Activated naive CD4-positive, alpha-beta T cell (primary cell): ENCODE data around the gene RGS19.

Source experiments
- DNase-seq, 4 experiments: peaks; one replicate each; lab custom pipeline; 2025; lab: John Stamatoyannopoulos, UW

Gene RGS19

DNA sequence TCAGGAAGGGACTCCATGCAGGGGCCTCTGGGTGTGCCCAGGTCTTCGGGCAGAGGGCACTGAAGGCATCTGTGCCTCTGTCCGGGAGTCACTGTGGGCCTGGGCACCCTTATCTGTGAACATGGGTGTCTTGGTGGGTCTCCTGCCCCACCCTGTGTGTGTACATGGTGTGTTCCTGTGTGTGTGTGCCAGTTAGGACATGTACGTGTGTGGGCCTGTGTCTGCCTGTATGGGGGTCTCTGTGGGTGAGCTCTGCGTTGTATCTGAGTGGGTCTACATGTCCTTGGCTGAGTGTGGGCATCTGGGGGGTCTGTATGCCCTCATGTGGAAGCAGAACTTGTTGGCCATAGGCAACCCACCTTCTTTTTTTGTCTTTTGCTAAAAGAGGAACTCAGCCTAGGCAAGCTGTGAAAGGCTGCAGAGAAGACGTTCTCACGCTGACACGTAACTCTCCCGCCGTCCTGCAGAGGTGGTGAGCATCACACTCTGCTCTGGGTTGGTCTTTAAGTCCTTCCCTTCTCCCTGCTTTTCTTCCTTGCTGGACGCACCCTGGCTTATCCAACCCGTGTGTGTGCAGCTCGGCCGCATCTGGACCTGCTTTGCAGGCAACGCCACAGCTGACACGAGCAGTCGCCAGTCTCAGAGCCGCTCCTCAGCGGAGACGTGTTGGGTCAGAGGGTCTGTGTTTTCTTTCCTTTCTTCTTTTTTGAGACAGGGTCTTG, 28.6 kb upstream of the RGS19 start:
- DNase-seq = no peak

- peak in 1 of 4 experiments; percentile 19 for DNase-seq
Measured at GRCh38 chr20:64106981-64107735, 27.8 kb upstream of the RGS19 start, which contains the start of gene NPBWR2. TSS of gene NPBWR2 (minus strand) at chr20:64107565. CDS start at chr20:64106831, 734 bp downstream.

GRCh38 chr20:64106435-64106961, 27.2 kb upstream of the RGS19 start:
- no peak for DNase-seq

GRCh38 chr20:64105846-64106434, 26.6 kb upstream of the RGS19 start:
- no peak for DNase-seq

- no peak for DNase-seq
Measured at GRCh38 chr20:64104667-64105451, 25.5 kb upstream of the RGS19 start.

DNA sequence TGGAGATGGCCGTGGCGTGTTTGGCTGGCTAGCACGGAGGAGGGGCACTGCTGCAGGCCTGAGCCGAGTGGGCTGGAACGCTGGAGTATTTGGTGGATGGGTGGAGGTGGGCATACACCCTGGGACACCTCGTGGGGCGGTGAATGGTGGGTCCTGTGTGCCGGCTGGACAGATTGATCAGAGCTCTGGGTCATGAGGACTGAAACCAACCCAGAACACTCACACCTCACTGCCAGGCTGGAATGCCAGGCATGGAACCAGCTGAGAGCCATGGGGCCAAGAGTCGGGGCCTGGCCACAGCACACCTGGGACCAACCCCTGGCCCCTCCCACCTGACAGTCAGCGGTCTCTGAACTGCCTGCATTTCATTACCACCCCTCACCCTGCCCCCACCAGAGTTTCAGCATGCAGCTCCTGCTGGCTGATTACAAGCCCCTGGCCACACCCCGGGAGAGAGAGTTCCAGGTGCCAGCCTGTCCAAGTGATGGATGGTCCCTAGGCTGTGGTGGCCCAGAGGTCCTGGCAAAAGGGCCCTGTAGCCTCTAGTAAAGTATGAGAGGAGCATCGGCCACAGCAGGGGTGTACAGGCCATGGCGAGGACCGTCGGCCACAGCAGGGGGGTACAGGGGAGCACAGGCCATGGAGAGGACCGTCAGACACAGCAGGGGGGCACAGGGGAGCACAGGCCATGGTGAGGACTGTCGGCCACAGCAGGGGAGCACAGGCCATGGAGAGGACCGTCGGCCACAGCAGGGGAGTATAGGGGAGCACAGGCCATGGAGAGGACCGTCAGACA, 24.8 kb upstream of the RGS19 start:
- no peak for DNase-seq

DNA sequence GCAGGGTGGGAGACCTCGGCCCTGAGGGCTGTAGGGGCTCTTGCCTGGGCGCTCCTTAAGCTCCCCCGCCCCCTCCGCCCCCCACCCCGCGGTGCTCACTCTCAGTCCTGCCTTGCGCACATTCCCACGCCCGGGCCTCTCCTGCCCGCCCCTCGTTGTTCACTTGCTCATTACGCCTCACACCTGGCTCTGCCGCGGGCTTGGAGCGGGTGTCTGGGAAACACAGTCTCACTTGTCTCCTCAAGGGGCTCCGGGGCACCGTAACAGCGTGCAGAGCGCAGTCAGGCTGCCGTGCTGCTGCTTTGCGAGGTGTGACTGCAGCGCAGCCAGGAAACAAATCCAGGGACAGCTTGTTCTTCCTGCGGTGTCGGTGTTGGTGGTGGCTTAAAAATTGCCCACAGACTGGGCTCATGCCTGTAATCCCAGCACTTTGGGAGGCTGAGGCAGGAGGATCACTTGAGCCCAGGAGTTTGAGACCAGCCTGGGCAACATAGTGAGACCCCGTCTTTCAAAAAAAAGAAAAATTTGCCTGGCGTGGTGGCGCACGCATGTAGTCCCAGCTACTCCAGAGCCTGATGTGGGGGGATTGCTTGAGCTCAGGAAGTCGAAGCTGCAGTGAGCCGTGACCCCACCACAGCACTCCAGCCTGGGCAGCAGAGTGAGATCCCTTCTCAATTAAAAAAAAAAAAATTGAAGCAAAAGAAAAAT, 23.5 kb upstream of the RGS19 start:
- DNase-seq = no peak

- peak in 3 of 4 experiments; percentile 49 to 69 (median 53) for DNase-seq
Measured at GRCh38 chr20:64101731-64102621, 22.7 kb upstream of the RGS19 start.

GRCh38 chr20:64100946-64101688, 21.8 kb upstream of the RGS19 start:
- no peak for DNase-seq

GRCh38 chr20:64100566-64100888, 21.2 kb upstream of the RGS19 start:
- no peak for DNase-seq

DNA sequence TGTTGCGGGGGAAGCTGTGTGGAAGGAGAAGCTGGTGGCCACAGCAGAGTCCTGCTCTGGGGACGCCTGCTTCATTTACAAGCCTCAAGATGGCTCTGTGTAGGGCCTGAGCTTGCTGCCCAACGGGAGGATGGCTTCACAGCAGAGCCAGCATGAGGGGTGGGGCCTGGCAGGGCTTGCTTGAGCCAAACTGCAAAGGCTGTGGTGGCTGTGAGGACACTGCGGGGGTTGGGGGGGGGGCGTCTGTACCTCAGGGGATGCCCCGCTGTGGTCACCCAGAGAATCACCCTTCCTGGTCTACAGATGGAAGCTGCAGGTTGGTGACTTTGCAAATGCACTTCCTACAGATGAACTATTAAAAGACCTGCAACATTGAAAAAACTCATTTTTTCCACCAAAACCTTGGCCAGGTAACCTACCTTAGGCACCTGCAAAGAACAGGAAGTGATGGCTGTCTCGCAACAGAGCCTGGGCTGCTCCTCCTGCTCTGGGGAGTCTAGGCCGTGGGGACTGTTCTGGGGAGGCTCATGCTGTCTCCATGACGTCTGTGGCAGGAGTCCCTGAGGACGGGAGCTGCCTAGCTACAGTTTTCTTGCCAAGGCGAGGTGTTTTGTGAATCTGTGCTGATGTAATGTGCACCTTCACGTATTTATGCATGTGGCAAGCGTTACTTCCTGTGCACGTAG, 20.7 kb upstream of the RGS19 start:
- no peak for DNase-seq

DNA sequence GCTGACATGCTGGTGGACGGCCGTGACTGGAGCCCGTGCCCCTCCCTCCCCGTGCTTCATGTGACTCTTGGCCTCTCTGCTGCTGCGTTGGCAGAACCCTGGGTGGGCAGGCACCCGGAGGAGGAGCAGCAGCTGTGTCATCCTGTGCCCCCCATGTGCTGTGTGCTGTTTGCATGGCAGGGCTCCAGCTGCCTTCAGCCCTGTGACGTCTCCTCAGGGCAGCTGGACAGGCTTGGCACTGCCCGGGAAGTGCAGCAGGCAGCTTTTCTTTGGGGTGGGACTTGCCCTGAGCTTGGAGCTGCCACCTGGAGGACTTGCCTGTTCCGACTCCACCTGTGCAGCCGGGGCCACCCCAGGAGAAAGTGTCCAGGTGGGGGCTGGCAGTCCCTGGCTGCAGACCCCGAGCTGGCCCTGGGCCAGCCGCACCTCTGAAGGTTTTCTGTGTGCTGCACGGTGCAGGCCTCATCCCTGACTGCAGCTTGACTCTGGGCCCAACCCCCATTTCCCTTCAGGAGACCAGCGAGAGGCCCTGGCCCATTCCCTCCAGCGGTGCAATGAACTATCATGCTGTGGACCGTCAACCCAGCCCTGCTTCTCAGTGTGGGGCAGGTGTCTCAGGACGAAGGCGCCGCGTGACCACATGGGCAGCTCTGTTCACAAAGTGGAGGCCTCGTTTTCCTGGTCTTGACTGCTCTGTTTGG, 19.9 kb upstream of the RGS19 start:
- no peak for DNase-seq

- no peak for DNase-seq
Measured at GRCh38 chr20:64098471-64099013, 19.2 kb upstream of the RGS19 start.

- no peak for DNase-seq
Measured at GRCh38 chr20:64096535-64096934, 17.2 kb upstream of the RGS19 start.

DNA sequence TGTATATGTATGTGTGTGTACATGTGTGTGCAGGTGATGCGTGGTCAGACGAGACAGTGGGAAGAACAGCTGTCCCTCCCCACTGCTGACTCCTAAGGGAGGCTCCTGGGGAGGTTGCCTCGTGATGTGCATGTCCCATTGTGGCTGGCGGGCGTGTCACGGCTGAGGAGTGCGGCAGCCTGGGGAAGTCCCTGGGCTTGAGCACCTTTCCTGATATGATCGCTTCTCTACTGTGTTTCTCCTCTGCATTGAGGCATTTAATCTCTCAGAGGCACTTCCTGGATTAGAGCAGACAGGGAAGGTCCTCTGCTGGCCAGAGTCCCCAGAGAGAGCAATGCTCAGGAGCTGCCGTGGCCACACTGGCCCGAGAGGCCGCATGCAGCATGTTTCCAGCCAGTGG, 16.6 kb upstream of the RGS19 start:
- no peak for DNase-seq

GRCh38 chr20:64095455-64095854, 16.1 kb upstream of the RGS19 start:
- DNase-seq = no peak

- no peak for DNase-seq
Measured at GRCh38 chr20:64093013-64093503, 13.7 kb upstream of the RGS19 start.
